Measurements from ENCODE around the gene THRB. TPM values are rescaled to one million over a fixed set of nuclear protein-coding genes. Genes with fewer than 3 reads are reported as not detected.

THRB gene
- total RNA-seq, 1 donor from 2014 or later, result 22.8 TPM

DNA sequence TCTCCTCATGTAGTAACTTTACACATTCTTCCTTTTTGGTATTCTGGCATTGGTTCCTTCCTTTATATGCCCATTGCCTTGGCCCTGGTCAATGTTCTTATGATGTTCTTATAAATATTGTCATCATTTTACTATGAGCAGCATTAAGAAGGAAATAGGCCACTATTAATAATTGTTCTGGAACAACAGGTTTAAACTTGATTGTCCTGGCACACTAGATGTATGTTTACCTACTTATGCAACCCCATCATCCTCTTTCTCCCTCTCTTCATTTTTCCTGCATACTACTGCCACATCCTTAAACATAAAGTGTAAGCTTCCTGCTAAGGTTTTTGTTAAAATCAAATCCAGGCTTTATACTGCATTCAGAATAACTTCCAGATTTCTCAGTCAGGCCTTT lies 114.7 kb downstream of the THRB start:
- no peak for DNase-seq (ENCODE audit: extremely low spot score in 2 of 2)
- no peaks in the 10 kb centered on the region for H3K27me3 ChIP-seq
- H3K27ac ChIP-seq, result no peak overlapping the region
- no peaks in the 10 kb centered on the region for H3K36me3 ChIP-seq
- TF ChIP-seq POLR2AphosphoS5 (IDR thresholded peaks at IDR 0.05; ENCODE audit: insufficient read depth in 1 of 2, low read depth in 1 of 2) (peak in 1 of 2 donors; percentile 40), CTCF (IDR thresholded peaks at IDR 0.05) (no peak)
- intact Hi-C loops (cut with DNase I), result no loop called here
- H3K4me1 ChIP-seq, result peaks cover 10% of the 10 kb centered on the region
- H3K9me3 ChIP-seq, result no peaks in the 10 kb centered on the region
- H3K4me3 ChIP-seq, result no peak overlapping the region

- no peaks in the 10 kb centered on the region for H3K36me3 ChIP-seq
- H3K4me3 ChIP-seq, result no peak overlapping the region
- intact Hi-C loops (cut with DNase I), result no loop called here
- H3K27ac ChIP-seq, result no peak overlapping the region
- DNase-seq (ENCODE audit: extremely low spot score in 2 of 2), result no peak
- TF ChIP-seq POLR2A (IDR thresholded peaks at IDR 0.05) (no peak), POLR2AphosphoS5 (IDR thresholded peaks at IDR 0.05; ENCODE audit: insufficient read depth in 1 of 2, low read depth in 1 of 2) (no peak), CTCF (IDR thresholded peaks at IDR 0.05) (no peak)
- H3K4me1 ChIP-seq, result peaks cover 10% of the 10 kb centered on the region
- H3K9me3 ChIP-seq, result no peaks in the 10 kb centered on the region
- no peaks in the 10 kb centered on the region for H3K27me3 ChIP-seq
Measured at GRCh38 chr3:24378313-24378712, 116.3 kb downstream of the THRB start.

DNA sequence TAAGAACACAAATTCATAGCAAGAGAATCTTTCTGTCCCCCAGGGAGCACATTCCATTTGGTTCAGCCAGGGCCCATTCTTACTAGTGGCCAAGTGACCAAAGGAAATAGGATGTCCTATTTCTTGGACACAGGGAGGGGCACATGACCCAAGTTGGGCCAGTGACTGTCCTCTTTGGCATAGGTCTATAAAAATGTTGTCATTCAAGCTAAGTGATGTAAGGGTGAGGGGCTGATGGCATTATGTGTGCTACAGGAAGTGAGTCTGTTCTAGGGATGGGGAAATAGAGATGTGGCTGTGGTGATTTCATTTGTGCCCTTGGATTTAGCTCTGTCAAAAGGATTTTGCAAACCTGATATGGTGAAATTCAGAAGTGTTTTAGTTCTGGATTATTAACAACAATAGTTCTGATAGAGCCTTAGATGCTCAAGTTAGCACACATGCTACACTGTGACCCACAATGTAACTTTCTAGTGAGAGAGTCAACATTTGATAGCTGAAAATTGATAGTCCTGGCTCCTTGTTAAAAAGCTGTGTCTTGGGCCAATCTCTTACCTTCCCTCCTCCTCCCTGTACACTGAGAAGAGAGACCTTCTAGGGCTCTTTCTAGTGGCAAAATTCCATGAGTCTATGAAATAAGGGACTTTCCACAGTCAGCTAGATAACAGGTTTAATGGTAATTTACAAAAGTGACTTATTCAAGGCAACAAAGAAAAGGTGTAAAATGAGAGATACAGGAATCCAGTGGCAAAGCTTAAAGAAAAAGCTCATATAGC lies 117.2 kb downstream of the THRB start:
- no peak overlapping the region for H3K27ac ChIP-seq

GRCh38 chr3:24375947-24376384 lies 118.7 kb downstream of the THRB start:
- Histone ChIP-seq H3K4me1 (peaks cover 10% of the 10 kb centered on the region), H3K27me3 (no peaks in the 10 kb centered on the region), H3K9me3 (no peaks in the 10 kb centered on the region), H3K36me3 (no peaks in the 10 kb centered on the region), H3K4me3 (no peak overlapping the region), H3K27ac (no peak overlapping the region)
- TF ChIP-seq CTCF (IDR thresholded peaks at IDR 0.05) (no peak), POLR2AphosphoS5 (IDR thresholded peaks at IDR 0.05; ENCODE audit: insufficient read depth in 1 of 2, low read depth in 1 of 2) (no peak), POLR2A (IDR thresholded peaks at IDR 0.05) (no peak)
- intact Hi-C loops (cut with DNase I), result no loop called here
- no peak for DNase-seq (ENCODE audit: extremely low spot score in 2 of 2)

More for the DNA sequence above, 117.2 kb downstream of the THRB start:
- Histone ChIP-seq H3K4me3 (no peak overlapping the region), H3K4me1 (peaks cover 10% of the 10 kb centered on the region), H3K36me3 (no peaks in the 10 kb centered on the region), H3K27me3 (no peaks in the 10 kb centered on the region), H3K9me3 (no peaks in the 10 kb centered on the region)
- no peak for TF ChIP-seq POLR2A (IDR thresholded peaks at IDR 0.05)
- TF ChIP-seq CTCF (IDR thresholded peaks at IDR 0.05), result no peak
- no peak for TF ChIP-seq POLR2AphosphoS5 (IDR thresholded peaks at IDR 0.05; ENCODE audit: insufficient read depth in 1 of 2, low read depth in 1 of 2)
- intact Hi-C loops (cut with DNase I), result no loop called here
- no peak for DNase-seq (ENCODE audit: extremely low spot score in 2 of 2)

DNA sequence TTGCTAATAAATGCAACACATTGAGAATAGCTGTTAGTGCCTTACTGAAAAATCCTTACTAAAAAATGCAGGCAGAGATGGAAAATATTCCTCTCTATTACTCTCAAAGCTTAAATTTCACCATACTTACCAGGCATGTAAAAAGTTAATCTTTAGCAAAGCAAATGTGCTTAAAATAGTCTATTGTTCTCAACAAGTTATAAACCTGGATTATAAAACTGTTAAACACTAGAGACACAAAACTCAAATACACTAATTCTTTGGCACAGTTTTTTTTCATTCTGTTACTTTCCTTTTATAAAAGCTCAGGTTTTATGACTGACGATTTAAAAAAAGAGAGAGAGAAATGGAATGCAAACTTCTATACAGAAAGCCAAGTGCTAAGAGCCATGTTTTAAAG lies 119.8 kb downstream of the THRB start:
- DNase-seq (ENCODE audit: extremely low spot score in 2 of 2), result no peak
- intact Hi-C loops (cut with DNase I), result no loop called here
- no peak overlapping the region for H3K4me3 ChIP-seq
- H3K27ac ChIP-seq, result no peak overlapping the region
- no peaks in the 10 kb centered on the region for H3K27me3 ChIP-seq
- H3K9me3 ChIP-seq, result no peaks in the 10 kb centered on the region
- no peaks in the 10 kb centered on the region for H3K36me3 ChIP-seq
- TF ChIP-seq POLR2A (IDR thresholded peaks at IDR 0.05) (no peak), CTCF (IDR thresholded peaks at IDR 0.05) (no peak), POLR2AphosphoS5 (IDR thresholded peaks at IDR 0.05; ENCODE audit: insufficient read depth in 1 of 2, low read depth in 1 of 2) (no peak)
- peaks cover 10% of the 10 kb centered on the region for H3K4me1 ChIP-seq

Data from vagina (tissue), 2 donors.